Astrocyte (in vitro differentiated cells and primary cell): ENCODE measurements around the gene ANKRD40.

Experiments
- CTCF ChIP-seq: IDR thresholded peaks from 2 replicates; pipeline ENCODE4 v1.5.1; 2011; ENCODE audit warnings: low read depth, mild to moderate bottlenecking, inconsistent platforms, low read length, moderate library complexity; ENCODE audit not compliant: insufficient read depth
- EZH2 ChIP-seq: IDR thresholded peaks from 2 replicates; pipeline ENCODE4 v1.6.1; 2012; ENCODE audit warnings: mild to moderate bottlenecking, low read length, inconsistent platforms; ENCODE audit not compliant: insufficient read depth

- TF ChIP-seq CTCF = no peak
- TF ChIP-seq EZH2 = no peak
These were observed 22.9 kb downstream of the ANKRD40 start for GRCh38 chr17:50684612-50685333.
